Left ventricle myocardium inferior (tissue), 1 donor: Measurements from ENCODE around the gene NKD1. TPM values are rescaled to one million over a fixed set of nuclear protein-coding genes. Genes with fewer than 3 reads are reported as not detected.

Source experiments
- DNase-seq: peaks from one replicate; pipeline ENCODE4 v3.0.0-alpha.2; 2020
- H3K27ac ChIP-seq: fragments of 200-600 bp; replicated peaks from 2 replicates; pipeline ENCODE4 v1.8.0; 2021
- H3K27me3 ChIP-seq: fragments of 200-600 bp; 2 replicates; pipeline ENCODE4 v1.8.0; 2021; ENCODE audit warnings: low read depth
- H3K36me3 ChIP-seq: fragments of 200-600 bp; 2 replicates; pipeline ENCODE4 v1.8.0; 2021
- H3K4me1 ChIP-seq: fragments of 200-600 bp; 2 replicates; pipeline ENCODE4 v1.8.0; 2021
- H3K4me3 ChIP-seq: fragments of 200-600 bp; 2 replicates; pipeline ENCODE4 v1.8.0; 2021; ENCODE audit warnings: mild to moderate bottlenecking, moderate library complexity
- H3K9me3 ChIP-seq: fragments of 200-600 bp; replicated peaks from 2 replicates; pipeline ENCODE4 v1.8.0; 2021
- intact Hi-C: fragments of 100-400 bp; cut with micrococcal nuclease; formaldehyde crosslinking; loops from one replicate; pipeline ENCODE4 v1.11.0; 2022
- total RNA-seq: library from RNA; stranded (reverse); fragmentation: NEBNext Ultra II Directional; extraction: Animal tissue kit (Norgen Biotek cat#: 25700); gene quantifications from one replicate; pipeline ENCODE4 v1.2.1, GENCODE V29; 2021
- TF ChIP-seq, protein P1 (sequence below): fragments of 200-600 bp; IDR thresholded peaks from 2 replicates; pipeline ENCODE4 v1.8.0; 2021; ENCODE audit warnings: antibody characterized with exemption, mild to moderate bottlenecking, borderline replicate concordance
- donor health status: DM: no; HTN: yes; CAD: no; lungs with severe emphysema.

Gene NKD1
- total RNA-seq, 1 donor from 2014 or later, result 1.5 TPM

DNA sequence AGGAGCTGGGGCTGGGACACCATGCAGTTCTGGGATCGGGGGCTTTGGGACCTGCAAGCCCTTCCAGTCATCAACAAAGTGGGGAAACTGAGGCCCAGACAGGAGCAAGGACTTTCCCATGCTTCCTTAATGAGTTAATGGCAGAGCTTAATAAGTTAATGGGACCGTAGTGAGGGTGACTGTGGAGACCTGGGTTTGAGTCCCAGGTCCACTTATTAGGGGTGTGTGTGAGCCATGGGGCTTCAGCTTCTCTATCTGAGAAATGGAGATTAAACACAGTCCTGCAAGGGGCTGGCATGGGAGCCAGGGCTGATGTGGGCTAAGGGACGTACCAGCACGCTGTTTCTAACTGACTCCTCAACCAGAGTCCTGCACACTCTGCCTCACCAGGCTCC is 41.7 kb upstream of the NKD1 start:
- H3K27me3 ChIP-seq, result peaks cover 46% of the 10 kb centered on the region
- intact Hi-C loops, result no loop called here
- peaks cover 4% of the 10 kb centered on the region for H3K9me3 ChIP-seq
- no peak overlapping the region for H3K27ac ChIP-seq
- no peak overlapping the region for H3K4me3 ChIP-seq
- TF ChIP-seq, protein P1, sequence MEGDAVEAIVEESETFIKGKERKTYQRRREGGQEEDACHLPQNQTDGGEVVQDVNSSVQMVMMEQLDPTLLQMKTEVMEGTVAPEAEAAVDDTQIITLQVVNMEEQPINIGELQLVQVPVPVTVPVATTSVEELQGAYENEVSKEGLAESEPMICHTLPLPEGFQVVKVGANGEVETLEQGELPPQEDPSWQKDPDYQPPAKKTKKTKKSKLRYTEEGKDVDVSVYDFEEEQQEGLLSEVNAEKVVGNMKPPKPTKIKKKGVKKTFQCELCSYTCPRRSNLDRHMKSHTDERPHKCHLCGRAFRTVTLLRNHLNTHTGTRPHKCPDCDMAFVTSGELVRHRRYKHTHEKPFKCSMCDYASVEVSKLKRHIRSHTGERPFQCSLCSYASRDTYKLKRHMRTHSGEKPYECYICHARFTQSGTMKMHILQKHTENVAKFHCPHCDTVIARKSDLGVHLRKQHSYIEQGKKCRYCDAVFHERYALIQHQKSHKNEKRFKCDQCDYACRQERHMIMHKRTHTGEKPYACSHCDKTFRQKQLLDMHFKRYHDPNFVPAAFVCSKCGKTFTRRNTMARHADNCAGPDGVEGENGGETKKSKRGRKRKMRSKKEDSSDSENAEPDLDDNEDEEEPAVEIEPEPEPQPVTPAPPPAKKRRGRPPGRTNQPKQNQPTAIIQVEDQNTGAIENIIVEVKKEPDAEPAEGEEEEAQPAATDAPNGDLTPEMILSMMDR, result no peak
- DNase-seq, result no peak
- no peaks in the 10 kb centered on the region for H3K4me1 ChIP-seq
- no peaks in the 10 kb centered on the region for H3K36me3 ChIP-seq

DNA sequence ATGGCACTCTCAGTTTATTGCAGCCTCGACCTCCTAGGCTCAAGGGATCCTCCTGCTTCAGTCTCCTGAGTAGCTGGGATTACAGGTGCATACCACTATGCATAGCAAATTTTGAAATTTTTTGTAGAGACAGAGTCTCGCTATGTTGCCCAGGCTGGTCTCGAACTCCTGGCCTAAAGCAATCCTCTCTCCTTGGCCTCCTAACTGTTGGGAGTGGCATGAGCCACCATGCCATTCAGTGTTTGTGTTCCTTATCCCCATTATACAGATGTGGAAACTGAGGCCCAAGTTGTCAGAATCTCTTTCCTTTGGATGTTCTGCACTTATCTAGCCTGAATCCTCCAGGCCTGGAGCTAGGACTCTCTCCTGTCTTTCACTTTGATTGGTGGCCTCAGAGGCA is 40.8 kb upstream of the NKD1 start:
- Histone ChIP-seq H3K27ac (no peak overlapping the region), H3K27me3 (peaks cover 37% of the 10 kb centered on the region), H3K9me3 (peaks cover 8% of the 10 kb centered on the region), H3K36me3 (no peaks in the 10 kb centered on the region), H3K4me3 (no peak overlapping the region), H3K4me1 (no peaks in the 10 kb centered on the region)
- intact Hi-C loops, result no loop called here
- TF ChIP-seq, protein P1, result no peak
- no peak for DNase-seq

DNA sequence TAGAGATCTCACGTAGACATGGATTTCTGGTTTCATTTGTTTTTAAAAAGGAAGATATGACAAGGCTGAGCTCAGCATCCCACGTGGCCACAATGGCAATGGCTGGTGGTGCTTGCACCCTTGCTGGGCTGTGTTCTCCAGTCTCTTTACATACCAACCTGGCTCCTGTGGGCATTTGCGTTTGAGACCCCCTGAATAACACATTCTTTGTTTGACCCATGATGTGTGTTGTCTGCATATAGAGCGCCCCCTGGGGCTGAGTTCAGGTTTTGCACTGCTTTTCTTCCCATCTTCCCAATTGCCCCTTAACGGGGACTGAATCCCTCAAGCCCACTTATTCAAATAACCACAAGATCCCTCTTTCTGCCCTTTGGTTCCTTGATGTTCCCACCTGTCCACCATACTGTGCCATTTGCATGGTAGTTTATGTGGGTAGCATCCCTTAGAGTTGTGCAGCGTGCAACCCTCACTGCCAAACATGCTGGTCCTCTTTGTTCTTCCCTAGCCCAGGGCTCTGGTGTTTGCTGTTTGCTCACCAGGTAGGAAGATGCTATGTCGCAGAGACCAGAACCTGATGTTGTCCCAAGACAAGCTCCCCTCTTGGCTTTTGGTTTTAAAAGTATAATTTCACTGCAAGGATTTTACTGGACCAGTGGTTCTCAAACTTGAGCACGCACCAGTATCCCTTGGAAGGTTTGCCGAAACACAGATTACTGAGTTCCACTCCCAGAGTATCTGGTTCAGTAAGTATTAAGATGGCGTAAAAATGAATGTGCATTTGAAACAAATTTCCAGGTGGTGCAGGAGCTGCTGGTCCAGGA is 38.5 kb upstream of the NKD1 start:
- H3K36me3 ChIP-seq, result no peaks in the 10 kb centered on the region
- intact Hi-C loops, result no loop called here
- H3K27me3 ChIP-seq, result peaks cover 20% of the 10 kb centered on the region
- DNase-seq, result no peak
- peaks cover 31% of the 10 kb centered on the region for H3K9me3 ChIP-seq
- H3K4me3 ChIP-seq, result no peak overlapping the region
- H3K27ac ChIP-seq, result no peak overlapping the region
- no peaks in the 10 kb centered on the region for H3K4me1 ChIP-seq
- TF ChIP-seq, protein P1, result peak; percentile 39

DNA sequence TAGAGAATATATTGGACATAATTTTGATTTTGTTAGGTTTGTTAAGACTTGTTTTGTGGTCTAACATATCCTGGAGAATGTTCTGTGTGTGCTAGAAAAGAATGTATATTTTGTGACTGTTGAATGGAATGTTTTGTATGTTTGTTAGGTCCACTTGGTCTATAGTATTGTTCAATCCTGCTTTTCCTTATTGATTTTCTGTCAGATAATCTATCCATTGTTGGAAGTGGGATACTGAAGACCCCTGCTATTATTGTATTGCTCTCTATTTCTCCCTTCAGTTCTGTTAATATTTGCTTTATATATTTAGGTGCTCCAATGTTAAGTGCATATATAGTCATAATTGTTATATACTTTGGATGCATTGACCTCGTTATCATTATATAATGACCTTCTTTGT is 33.0 kb upstream of the NKD1 start:
- DNase-seq, result no peak
- Histone ChIP-seq H3K4me3 (no peak overlapping the region), H3K27me3 (peaks cover 5% of the 10 kb centered on the region), H3K27ac (no peak overlapping the region), H3K4me1 (no peaks in the 10 kb centered on the region), H3K9me3 (peaks cover 63% of the 10 kb centered on the region), H3K36me3 (no peaks in the 10 kb centered on the region)
- TF ChIP-seq, protein P1, result no peak
- intact Hi-C loops, result no loop called here

DNA sequence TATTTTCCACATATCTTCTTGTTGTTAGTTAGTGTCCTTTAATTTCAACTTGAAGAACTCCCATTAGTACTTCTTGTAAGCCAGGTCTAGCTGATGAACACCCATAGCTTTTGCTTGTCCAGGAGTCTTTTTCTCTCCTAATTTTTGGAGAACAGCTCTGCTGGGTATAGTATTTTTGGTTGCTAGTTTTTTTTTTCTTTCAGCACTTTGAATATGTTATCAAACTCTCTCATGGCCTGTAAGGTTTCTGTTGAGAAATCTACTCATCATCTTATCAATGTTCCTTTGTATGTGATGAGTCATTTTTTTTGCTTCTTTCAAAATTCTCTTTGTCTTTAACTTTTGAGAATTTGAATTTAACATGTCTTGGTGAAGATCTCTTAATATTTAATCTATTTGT is 31.8 kb upstream of the NKD1 start:
- Histone ChIP-seq H3K36me3 (no peaks in the 10 kb centered on the region), H3K9me3 (peaks cover 63% of the 10 kb centered on the region), H3K4me3 (no peak overlapping the region), H3K27ac (no peak overlapping the region), H3K4me1 (no peaks in the 10 kb centered on the region), H3K27me3 (peaks cover 17% of the 10 kb centered on the region)
- no peak for DNase-seq
- TF ChIP-seq, protein P1, result no peak
- intact Hi-C loops, result no loop called here
